HCT116 (cell line): ENCODE data around the gene C2orf78. TPM values are rescaled to one million over a fixed set of nuclear protein-coding genes. Genes with fewer than 3 reads are reported as not detected.
A peak's percentile ranks its signal among the peaks of the same experiment; 100 is the strongest.

ENCODE experiments used
- ATAC-seq: fragments of 200-7000 bp; cut with Tn5 transposase; 2 replicates; pipeline ENCODE4 v1.9.1; 2020; ENCODE audit warnings: mild to moderate bottlenecking, moderate library complexity
- BruUV-seq: library from RNA; stranded (reverse); fragments of 400-500 nt; replicated peaks from 2 replicates; lab custom pipeline; 2021; lab: Mats Ljungman, UMichigan
- CTCF ChIA-PET: fragments of 300-600 bp; sonication (Branson Sonifier 250); formaldehyde crosslinking; loops from one replicate; lab custom pipeline; 2021; ENCODE audit warnings: antibody characterized with exemption; lab: Charles Lee
- POLR2A ChIA-PET: fragments of 300-600, 350-600 bp; sonication (Branson Sonifier 250); formaldehyde crosslinking; loops from one replicate; lab custom pipeline; 2021; ENCODE audit warnings: antibody characterized with exemption; lab: Charles Lee
- RAD21 ChIA-PET, 2 experiments: fragments of 300-600 bp; sonication (Branson Sonifier 250); formaldehyde crosslinking; loops; one replicate each; lab custom pipeline; 2023; ENCODE audit warnings: low total read pairs in 2 of 2; ENCODE audit not compliant: uncharacterized antibody in 2 of 2, unreplicated experiment in 2 of 2, low non-redundant PET in 1 of 2; lab: Charles Lee
- DNase-seq: peaks from one replicate; pipeline ENCODE4 v3.0.0-alpha.2; 2010; ENCODE audit warnings: low read depth, low spot score
- H2AFZ ChIP-seq: fragments of 200-600 bp; shearing (Covaris generic), sonication (generic); 2 replicates; pipeline ENCODE4 v1.6.1; 2017; ENCODE audit warnings: low read depth, mixed run types, mixed read lengths, antibody characterized with exemption, low read length; ENCODE audit not compliant: poor library complexity, severe bottlenecking
- H3K27ac ChIP-seq: 2 replicates; pipeline ENCODE4 v1.5.1; 2012; ENCODE audit warnings: low read depth, low read length
- H3K27me3 ChIP-seq: fragments of 200-600 bp; sonication (generic); 2 replicates; pipeline ENCODE4 v1.6.1; 2016; ENCODE audit warnings: mixed run types, low read length, mixed read lengths; ENCODE audit not compliant: insufficient read depth
- H3K36me3 ChIP-seq, 2 experiments: fragments of 200-500 bp in 1 of 2; fragments of 200-600 bp in 1 of 2; sonication (Bioruptor generic) in 1 of 2; sonication (generic) in 1 of 2; 2 replicates each; pipeline versions ENCODE4 v1.5.1 to v1.6.1; 2014 to 2016; ENCODE audit warnings: low read length in 2 of 2, inconsistent platforms in 1 of 2, mixed read lengths in 1 of 2, mixed run types in 1 of 2; ENCODE audit not compliant: insufficient read depth in 2 of 2, control insufficient read depth in 1 of 2
- H3K4me1 ChIP-seq, 2 experiments: fragments of 200-600 bp in 1 of 2; sonication (generic) in 1 of 2; 2 replicates each; pipeline versions ENCODE4 v1.5.1 to v1.6.1; 2012 to 2017; ENCODE audit warnings: low read length in 2 of 2, inconsistent platforms in 1 of 2, mild to moderate bottlenecking in 1 of 2, mixed read lengths in 1 of 2, mixed run types in 1 of 2, moderate library complexity in 1 of 2; ENCODE audit not compliant: insufficient read depth in 2 of 2, control insufficient read depth in 1 of 2
- H3K4me2 ChIP-seq: fragments of 200-600 bp; sonication (generic); 2 replicates; pipeline ENCODE4 v1.6.1; 2017; ENCODE audit warnings: mixed run types, low read length, mixed read lengths
- H3K4me3 ChIP-seq, 2 experiments: fragments of 200-600 bp in 1 of 2; sonication (generic) in 1 of 2; replicated peaks in 1 of 2; 2 replicates each; pipeline ENCODE4 v1.5.1; 2011 to 2016; ENCODE audit warnings: low read length in 2 of 2, control low read depth in 1 of 2, low read depth in 1 of 2, mild to moderate bottlenecking in 1 of 2, mixed read lengths in 1 of 2, mixed run types in 1 of 2
- H3K79me2 ChIP-seq: fragments of 200-600 bp; sonication (generic); 2 replicates; pipeline ENCODE4 v1.6.1; 2017; ENCODE audit warnings: mild to moderate bottlenecking, mixed run types, low read length, moderate library complexity, mixed read lengths; ENCODE audit not compliant: insufficient read depth
- H3K9ac ChIP-seq: fragments of 200-600 bp; sonication (generic); 2 replicates; pipeline ENCODE4 v1.6.1; 2016; ENCODE audit warnings: low read length, mixed read lengths
- H3K9me2 ChIP-seq: fragments of 200-600 bp; sonication (generic), shearing (Covaris generic); 2 replicates; pipeline ENCODE4 v1.6.1; 2017; ENCODE audit warnings: mixed run types, mild to moderate bottlenecking, moderate library complexity; ENCODE audit not compliant: insufficient read depth
- H3K9me3 ChIP-seq, 2 experiments: fragments of 200-500 bp in 1 of 2; fragments of 200-600 bp in 1 of 2; sonication (Bioruptor generic) in 1 of 2; sonication (generic) in 1 of 2; 2 replicates each; pipeline ENCODE4 v1.6.1; 2014 to 2017; ENCODE audit warnings: low read length in 2 of 2, mixed read lengths in 2 of 2, inconsistent platforms in 1 of 2, low read depth in 1 of 2, mild to moderate bottlenecking in 1 of 2, mixed run types in 1 of 2, moderate library complexity in 1 of 2; ENCODE audit not compliant: control insufficient read depth in 1 of 2, insufficient read depth in 1 of 2
- H4K20me1 ChIP-seq: fragments of 200-600 bp; sonication (generic), shearing (Covaris generic); 2 replicates; pipeline ENCODE4 v1.6.1; 2017; ENCODE audit warnings: mixed run types, mild to moderate bottlenecking, moderate library complexity; ENCODE audit not compliant: insufficient read depth
- CEBPB ChIP-seq: IDR thresholded peaks from 2 replicates; pipeline ENCODE4 v1.6.1; 2012; ENCODE audit warnings: low read depth
- EZH2 ChIP-seq: fragments of 200-600 bp; sonication (generic); IDR thresholded peaks from 2 replicates; pipeline ENCODE4 v1.6.1; 2017; ENCODE audit warnings: antibody characterized with exemption, mixed run types
- EZH2phosphoT487 ChIP-seq: fragments of 200-600 bp; IDR thresholded peaks from 2 replicates; pipeline ENCODE4 v1.6.1; 2018; ENCODE audit warnings: antibody characterized with exemption, borderline replicate concordance
- FOSL1 ChIP-seq: IDR thresholded peaks from 2 replicates; pipeline ENCODE4 v1.6.1; 2012; ENCODE audit warnings: low read depth
- JUND ChIP-seq: IDR thresholded peaks from 2 replicates; pipeline ENCODE4 v1.6.1; 2012
- RAD21 ChIP-seq: IDR thresholded peaks from 2 replicates; pipeline ENCODE4 v1.6.1; 2012; ENCODE audit warnings: low read depth, mild to moderate bottlenecking
- SIN3A ChIP-seq: IDR thresholded peaks from 2 replicates; pipeline ENCODE4 v1.6.1; 2012; ENCODE audit warnings: low read depth
- intact Hi-C: fragments of 100-400 bp; cut with micrococcal nuclease; formaldehyde crosslinking; loops from 2 replicates; pipeline ENCODE4 v1.10.0; 2022
- total RNA-seq: library from RNA; stranded (reverse); gene quantifications from one replicate; pipeline ENCODE4 v1.2.1, GENCODE V29; 2021; ENCODE audit not compliant: unreplicated experiment
- TF ChIP-seq, protein P1 (sequence below): IDR thresholded peaks from 2 replicates; pipeline ENCODE4 v1.6.1; 2012
- TF ChIP-seq, protein P2 (sequence below): IDR thresholded peaks from 2 replicates; pipeline ENCODE4 v1.6.1; 2011; ENCODE audit warnings: mild to moderate bottlenecking, low read length, moderate library complexity; ENCODE audit not compliant: insufficient replicate concordance; ENCODE audit errors: extremely low read depth
- TF ChIP-seq, protein P3 (sequence below): IDR thresholded peaks from 2 replicates; pipeline ENCODE4 v1.6.1; 2012

Gene C2orf78
- total RNA-seq, 1 experiment from 2014 or later = 1.5 TPM

DNA sequence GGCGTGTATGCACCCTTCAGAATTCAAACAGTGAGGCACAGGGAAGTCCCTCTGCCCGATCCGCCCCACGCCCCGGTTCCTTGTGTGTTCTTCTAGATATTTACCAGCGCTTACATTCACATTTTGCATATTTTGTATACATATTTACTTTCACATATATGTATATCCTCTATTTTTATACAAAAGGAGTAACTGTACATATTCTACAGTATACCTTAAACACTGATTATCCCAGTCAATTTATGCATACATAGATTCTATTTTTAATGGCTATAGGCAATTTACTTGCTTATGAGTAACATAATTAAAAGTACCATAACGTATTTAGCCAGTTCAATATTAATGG, 3.8 kb upstream of the C2orf78 start:
- CTCF ChIA-PET = no interaction called here
- no TSS peak for BruUV-seq
- H3K9me2 ChIP-seq = no peaks in the 10 kb centered on the region
- ATAC-seq (no peak; the same call in 1 of the 2 replicates), DNase-seq (no peak)
- RAD21 ChIA-PET = no interaction called here
- H3K4me3 ChIP-seq = peak overlapping the region; percentile 85 to 97
- no peaks in the 10 kb centered on the region for H3K9me3 ChIP-seq
- peak overlapping the region; percentile 96 for H2AFZ ChIP-seq
- H3K9ac ChIP-seq = peak overlapping the region; percentile 93; the same call in 1 of the 2 replicates
- H3K27me3 ChIP-seq = no peaks in the 10 kb centered on the region
- peaks cover 36% of the 10 kb centered on the region for H3K79me2 ChIP-seq
- no peaks in the 10 kb centered on the region for H4K20me1 ChIP-seq
- peaks cover 12 to 37% of the 10 kb centered on the region in 2 experiments for H3K4me1 ChIP-seq
- no peak for TF ChIP-seq SIN3A
- TF ChIP-seq, protein P1, sequence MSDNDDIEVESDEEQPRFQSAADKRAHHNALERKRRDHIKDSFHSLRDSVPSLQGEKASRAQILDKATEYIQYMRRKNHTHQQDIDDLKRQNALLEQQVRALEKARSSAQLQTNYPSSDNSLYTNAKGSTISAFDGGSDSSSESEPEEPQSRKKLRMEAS = no peak
- TF ChIP-seq RAD21 = no peak
- no peak for TF ChIP-seq JUND
- TF ChIP-seq EZH2phosphoT487 = no peak
- TF ChIP-seq FOSL1 = no peak
- TF ChIP-seq, protein P2, sequence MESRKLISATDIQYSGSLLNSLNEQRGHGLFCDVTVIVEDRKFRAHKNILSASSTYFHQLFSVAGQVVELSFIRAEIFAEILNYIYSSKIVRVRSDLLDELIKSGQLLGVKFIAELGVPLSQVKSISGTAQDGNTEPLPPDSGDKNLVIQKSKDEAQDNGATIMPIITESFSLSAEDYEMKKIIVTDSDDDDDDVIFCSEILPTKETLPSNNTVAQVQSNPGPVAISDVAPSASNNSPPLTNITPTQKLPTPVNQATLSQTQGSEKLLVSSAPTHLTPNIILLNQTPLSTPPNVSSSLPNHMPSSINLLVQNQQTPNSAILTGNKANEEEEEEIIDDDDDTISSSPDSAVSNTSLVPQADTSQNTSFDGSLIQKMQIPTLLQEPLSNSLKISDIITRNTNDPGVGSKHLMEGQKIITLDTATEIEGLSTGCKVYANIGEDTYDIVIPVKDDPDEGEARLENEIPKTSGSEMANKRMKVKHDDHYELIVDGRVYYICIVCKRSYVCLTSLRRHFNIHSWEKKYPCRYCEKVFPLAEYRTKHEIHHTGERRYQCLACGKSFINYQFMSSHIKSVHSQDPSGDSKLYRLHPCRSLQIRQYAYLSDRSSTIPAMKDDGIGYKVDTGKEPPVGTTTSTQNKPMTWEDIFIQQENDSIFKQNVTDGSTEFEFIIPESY = no peak
- no peak for TF ChIP-seq EZH2
- TF ChIP-seq, protein P3, sequence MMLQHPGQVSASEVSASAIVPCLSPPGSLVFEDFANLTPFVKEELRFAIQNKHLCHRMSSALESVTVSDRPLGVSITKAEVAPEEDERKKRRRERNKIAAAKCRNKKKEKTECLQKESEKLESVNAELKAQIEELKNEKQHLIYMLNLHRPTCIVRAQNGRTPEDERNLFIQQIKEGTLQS = no peak
- no peak for TF ChIP-seq CEBPB
- intact Hi-C loops = no loop called here
- POLR2A ChIA-PET = no interaction called here
- peaks cover 9 to 14% of the 10 kb centered on the region in 2 experiments; a peak in 3 of 4 replicates for H3K36me3 ChIP-seq
- H3K27ac ChIP-seq = no peak overlapping the region
- peak overlapping the region; percentile 88 for H3K4me2 ChIP-seq
